RKO (cell line): ENCODE data around the gene SEMA3A.
"Not testable (repeated sequence)": the region's sequence is repeated elsewhere in the genome, so short reads cannot be mapped to it uniquely, and the experiment has no call there.

Source experiments
- DNase-seq: peaks from one replicate; pipeline ENCODE4 v3.0.0-alpha.2; 2016; ENCODE audit warnings: low spot score

Gene SEMA3A

GRCh38 chr7:84194484-84195271 lies at the start of gene SEMA3A:
Gene SEMA3A (minus strand): TSS chr7:84194789. CDS start chr7:84194586, 203 bp downstream.
- DNase-seq: no peak

DNA sequence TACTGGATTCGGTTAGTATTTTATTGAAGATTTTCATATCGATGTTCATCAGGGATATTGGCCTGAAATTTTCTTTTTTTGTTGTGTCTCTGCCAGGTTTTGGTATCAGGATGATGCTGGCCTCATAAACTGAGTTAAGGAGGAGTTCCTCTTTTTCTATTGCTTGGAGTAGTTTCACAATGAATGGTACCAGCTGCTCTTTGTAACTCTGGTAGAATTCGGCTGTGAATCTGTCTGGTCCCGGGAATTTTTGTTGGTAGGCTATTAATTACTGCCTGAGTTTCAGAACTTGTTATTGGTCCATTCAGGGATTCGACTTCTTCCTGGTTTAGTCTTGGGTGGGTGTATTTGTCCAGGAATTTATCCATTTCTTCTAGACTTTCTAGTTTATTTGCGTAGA lies 48.4 kb upstream of the SEMA3A start:
- DNase-seq: not testable (repeated sequence)

GRCh38 chr7:84238596-84238995 lies 44.0 kb upstream of the SEMA3A start:
- no peak for DNase-seq

- peak; percentile 91 for DNase-seq
Measured at GRCh38 chr7:84237533-84238173, 43.1 kb upstream of the SEMA3A start.

GRCh38 chr7:84236398-84236797 lies 41.8 kb upstream of the SEMA3A start:
- DNase-seq: peak; percentile 38

DNA sequence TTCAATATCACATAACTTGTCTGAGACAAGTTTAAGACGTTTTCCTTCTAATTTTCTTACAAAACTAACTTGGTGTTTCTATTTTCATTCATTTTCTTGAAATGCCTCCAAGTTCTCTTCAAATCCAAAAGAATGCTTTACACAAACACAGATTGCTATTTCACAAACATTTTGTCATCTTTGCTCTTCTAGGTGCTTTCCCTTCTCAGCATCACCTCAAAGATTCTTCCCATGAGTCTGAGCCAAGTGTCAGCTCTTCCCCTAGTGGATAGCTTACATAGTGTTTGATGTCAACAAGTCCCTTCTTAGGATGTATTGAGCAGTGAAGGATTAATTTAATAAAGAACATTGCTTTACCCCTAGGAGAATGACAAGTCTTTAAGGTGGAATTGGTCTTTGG lies 38.1 kb upstream of the SEMA3A start:
- peak; percentile 32 for DNase-seq

- no peak for DNase-seq
Measured at GRCh38 chr7:84231157-84231556, 36.6 kb upstream of the SEMA3A start.

DNA sequence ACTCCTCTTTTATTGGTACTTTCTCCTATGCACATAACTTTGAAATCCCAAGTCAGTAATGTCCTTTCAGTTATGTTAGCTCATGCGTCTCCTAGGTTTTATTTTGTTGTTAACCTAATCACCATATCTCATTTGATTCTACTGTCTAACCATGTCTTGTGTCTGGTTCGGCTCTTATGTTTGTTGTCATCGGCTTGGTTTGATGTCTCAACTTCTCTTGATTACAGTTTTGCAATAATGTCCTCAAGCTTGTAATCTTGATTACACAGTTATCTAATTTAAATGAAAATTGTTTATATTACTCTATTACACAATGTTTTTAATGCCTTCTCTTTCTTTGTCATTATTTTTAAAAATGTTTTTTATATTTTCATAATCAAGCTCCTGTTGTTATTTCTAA lies 35.9 kb upstream of the SEMA3A start:
- DNase-seq: no peak

- no peak for DNase-seq
Measured at GRCh38 chr7:84228526-84228925, 33.9 kb upstream of the SEMA3A start.

- DNase-seq: no peak
Measured at GRCh38 chr7:84226759-84227158, 32.2 kb upstream of the SEMA3A start.

GRCh38 chr7:84224505-84224904 lies 29.9 kb upstream of the SEMA3A start:
- DNase-seq: no peak

- DNase-seq: no peak
Measured at GRCh38 chr7:84219310-84219709, 24.7 kb upstream of the SEMA3A start.

DNA sequence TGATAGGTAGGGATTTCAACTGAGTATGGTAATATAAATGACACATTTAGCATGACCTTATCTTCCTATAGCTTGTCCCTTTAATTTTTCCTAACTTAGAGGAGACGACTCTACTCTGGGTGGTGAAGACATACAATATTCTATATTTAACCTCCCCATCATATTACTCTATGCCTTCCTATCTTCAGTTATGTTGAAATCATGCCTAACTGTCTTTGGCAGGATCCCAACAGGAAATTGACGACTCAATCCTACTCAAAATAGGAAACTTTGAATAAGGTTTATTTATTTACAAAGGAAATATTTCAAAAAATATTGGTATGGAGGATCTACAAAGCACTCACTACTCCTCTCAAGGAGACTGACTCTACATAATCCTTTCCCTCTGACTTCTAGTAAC lies 24.1 kb upstream of the SEMA3A start:
- peak; percentile 8 for DNase-seq

DNA sequence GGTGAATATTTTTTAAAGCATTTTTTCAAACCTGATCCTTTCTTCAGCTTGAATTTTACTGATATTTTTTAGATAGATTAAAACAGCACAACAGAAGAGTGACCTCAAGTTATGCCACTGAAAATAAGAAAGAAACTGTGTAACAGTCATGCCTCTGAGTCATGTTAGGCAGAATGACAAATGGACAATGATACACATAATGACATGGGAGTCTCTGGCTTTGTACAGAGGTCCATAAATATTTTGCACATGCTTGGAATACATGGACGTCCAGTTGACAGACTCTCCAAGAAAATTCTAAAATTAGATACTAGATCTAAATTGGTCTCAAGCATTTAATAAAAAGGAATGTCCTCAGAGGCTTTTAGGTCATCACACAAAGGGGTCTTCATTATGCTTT lies 21.9 kb upstream of the SEMA3A start:
- DNase-seq: peak; percentile 53

DNA sequence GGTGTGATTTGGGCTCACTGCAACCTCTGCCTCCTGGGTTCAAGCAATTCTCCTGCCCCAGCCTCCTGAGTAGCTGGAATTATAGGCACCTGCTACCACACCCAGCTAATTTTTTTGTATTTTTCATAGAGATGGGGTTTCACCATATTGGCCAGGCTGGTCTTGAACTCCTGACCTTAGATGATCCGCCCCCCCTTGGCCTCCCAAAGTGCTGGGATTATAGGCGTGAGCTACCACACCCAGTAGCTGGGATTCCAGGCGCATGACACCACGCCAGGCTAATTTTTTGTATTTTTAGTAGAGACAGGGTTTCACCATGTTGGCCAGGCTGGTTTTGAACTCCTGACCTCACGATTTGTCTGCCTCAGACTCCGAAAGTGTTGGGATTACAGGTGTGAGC lies 20.2 kb upstream of the SEMA3A start:
- DNase-seq: not testable (repeated sequence)

DNA sequence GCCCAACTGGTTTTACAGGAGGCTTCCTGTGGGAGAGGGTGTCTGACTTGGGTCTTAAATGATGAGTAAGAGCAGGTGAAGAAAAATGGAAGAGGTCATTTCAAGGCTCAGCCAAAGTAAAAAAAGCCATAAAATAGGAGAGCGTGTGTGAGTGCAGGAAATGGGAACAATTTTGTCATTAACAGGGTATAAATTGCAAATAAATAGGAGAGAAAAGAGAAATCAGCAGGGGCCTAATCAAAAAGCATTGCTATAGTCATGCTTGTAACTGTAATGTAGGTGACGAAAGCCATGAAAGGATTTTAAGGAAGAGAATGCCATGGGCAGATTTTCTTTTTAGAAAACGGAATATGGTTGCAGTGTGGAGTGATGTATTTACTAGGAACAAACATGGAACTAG lies 15.7 kb upstream of the SEMA3A start:
- DNase-seq: no peak

DNA sequence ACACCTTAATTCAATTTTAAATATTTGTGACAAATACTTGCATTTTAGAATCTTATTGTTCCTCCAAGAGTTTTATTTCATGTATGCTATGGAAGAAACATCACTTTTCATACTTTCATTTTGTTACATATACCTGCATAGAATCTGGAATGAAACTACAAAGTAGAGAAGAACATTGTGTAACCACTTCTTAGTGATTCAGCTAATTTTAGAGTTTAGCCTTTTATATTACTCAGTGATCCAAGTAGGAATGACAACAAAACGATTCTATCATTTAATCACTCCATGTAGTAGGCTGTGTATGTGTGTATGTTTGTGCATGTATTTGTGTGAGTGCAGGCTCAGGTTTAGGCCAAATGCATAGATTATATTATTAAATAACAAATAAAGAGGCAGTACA lies 14.4 kb upstream of the SEMA3A start:
- DNase-seq: no peak

GRCh38 chr7:84207615-84208014 lies 13.0 kb upstream of the SEMA3A start:
- DNase-seq: no peak

DNA sequence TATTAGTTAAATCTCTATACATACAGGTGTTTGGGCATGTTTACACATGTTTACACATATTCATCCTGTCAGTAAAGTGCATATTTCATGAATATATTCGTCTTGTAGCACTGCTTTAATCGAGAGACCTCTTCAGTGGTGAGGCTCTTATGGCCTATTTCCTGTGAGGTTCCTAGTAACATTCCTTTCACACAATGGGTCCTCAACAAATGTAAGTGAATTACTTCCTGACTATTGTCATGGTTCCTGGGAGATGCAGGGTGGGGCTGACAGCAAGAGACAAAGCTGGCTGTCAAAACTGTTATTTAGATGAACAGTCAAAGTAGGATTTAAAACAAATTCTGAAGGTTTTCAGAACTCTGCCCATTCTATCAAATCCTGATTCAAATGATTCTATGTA lies 12.4 kb upstream of the SEMA3A start:
- DNase-seq: no peak

DNA sequence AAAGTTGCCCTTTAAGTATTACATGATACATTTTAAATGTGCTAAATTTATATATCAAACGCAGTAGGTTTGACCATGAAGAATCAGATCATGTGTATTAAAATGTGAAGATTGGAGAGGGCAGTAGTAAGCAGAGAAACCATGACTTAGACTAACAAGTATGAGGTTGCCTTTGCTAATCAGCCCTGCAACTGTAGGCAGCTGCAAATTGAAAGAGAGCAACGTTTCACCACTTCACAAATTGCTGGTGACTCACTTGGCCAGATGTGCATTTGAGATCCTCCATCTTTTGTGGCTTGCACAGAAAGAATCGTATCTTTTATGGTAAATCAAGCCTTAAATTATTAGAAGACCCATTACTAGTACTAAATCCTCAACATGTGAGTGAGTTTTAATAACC lies 10.1 kb upstream of the SEMA3A start:
- DNase-seq: peak; percentile 33

- DNase-seq: no peak
Measured at GRCh38 chr7:84202855-84203254, 8.3 kb upstream of the SEMA3A start.

DNA sequence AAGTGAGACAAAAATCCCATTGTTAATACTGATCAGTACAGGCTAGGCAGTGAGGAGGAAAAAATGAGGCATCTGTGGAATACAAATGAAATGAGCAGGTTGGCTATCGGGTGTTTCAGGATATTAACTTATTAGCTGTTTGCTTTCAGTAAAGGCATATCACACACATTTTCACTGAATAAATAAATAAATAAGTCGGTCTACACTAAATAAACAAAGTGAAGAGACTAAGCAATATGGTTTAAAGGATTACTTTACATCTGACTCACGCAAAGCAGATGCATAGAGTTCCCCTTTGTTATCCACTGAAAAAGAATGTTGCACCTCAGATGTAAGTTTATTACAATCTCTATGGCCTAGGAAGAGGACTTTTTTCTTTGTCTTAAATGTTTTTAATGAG lies 6.3 kb upstream of the SEMA3A start:
- DNase-seq: no peak

DNA sequence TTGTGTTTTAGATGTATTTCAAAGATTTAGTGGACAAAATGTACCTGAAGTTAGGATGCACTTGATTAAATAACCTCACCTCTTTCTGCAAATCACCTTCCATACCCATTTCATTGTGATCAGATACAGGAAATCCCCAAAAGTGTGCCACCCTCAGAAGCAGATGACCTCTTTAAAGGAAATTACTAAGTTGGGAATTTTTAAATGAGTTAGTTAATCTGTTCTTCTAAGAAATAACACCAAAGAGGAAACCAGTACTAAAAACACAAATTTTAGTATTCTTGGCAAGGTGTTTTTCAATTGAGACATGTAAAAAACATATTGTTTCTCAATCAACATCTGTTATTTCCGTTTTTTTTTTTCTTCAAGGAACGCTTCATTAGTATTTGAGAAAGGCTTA lies 4.6 kb upstream of the SEMA3A start:
- DNase-seq: no peak

GRCh38 chr7:84196084-84196503 lies 1.5 kb upstream of the SEMA3A start:
- no peak for DNase-seq
